RWPE2 (cell line): ENCODE measurements around the gene GCFC2.
"Not testable (repeated sequence)": the region's sequence is repeated elsewhere in the genome, so short reads cannot be mapped to it uniquely, and the experiment has no call there.

Source experiments
- ATAC-seq: fragments of 200-7000 bp; cut with Tn5 transposase; 3 replicates; pipeline ENCODE4 v1.9.1; 2021; ENCODE audit warnings: low read depth
- DNase-seq: peaks from one replicate; pipeline ENCODE4 v3.0.0-alpha.2; 2020; ENCODE audit warnings: low spot score
- H3K27ac ChIP-seq: fragments of 450-650 bp; 2 replicates; pipeline ENCODE4 v1.5.1; 2017; ENCODE audit warnings: mild to moderate bottlenecking; ENCODE audit not compliant: poor library complexity, severe bottlenecking
- H3K27me3 ChIP-seq: fragments of 250-450 bp; sonication (Bioruptor Pico); 2 replicates; pipeline ENCODE4 v1.5.1; 2021; ENCODE audit warnings: mild to moderate bottlenecking, moderate library complexity; ENCODE audit not compliant: insufficient read depth, poor library complexity, severe bottlenecking
- H3K36me3 ChIP-seq: fragments of 250-450 bp; sonication (Bioruptor Pico); 2 replicates; pipeline ENCODE4 v1.5.1; 2020; ENCODE audit warnings: low read depth, mild to moderate bottlenecking, moderate library complexity
- H3K4me1 ChIP-seq: fragments of 250-450 bp; sonication (Bioruptor Pico); 2 replicates; pipeline ENCODE4 v1.5.1; 2021; ENCODE audit warnings: mild to moderate bottlenecking, moderate library complexity; ENCODE audit not compliant: insufficient read depth, poor library complexity, severe bottlenecking
- H3K4me3 ChIP-seq: fragments of 250-450 bp; sonication (Bioruptor Pico); 2 replicates; pipeline ENCODE4 v1.5.1; 2021; ENCODE audit warnings: mild to moderate bottlenecking, moderate library complexity; ENCODE audit not compliant: severe bottlenecking
- H3K9me3 ChIP-seq: fragments of 250-450 bp; sonication (Bioruptor Pico); 2 replicates; pipeline ENCODE4 v1.5.1; 2021; ENCODE audit warnings: mild to moderate bottlenecking, moderate library complexity; ENCODE audit not compliant: severe bottlenecking
- TF ChIP-seq, protein P1 (sequence below): fragments of 450-650 bp; IDR thresholded peaks from one replicate; pipeline ENCODE4 v1.5.1; 2017; ENCODE audit warnings: mild to moderate bottlenecking, moderate library complexity; ENCODE audit not compliant: poor library complexity, severe bottlenecking

The GCFC2 gene

GRCh38 chr2:75698918-75699317 lies 11.8 kb downstream of the GCFC2 start:
- peaks cover 72% of the 10 kb centered on the region for H3K36me3 ChIP-seq

DNA sequence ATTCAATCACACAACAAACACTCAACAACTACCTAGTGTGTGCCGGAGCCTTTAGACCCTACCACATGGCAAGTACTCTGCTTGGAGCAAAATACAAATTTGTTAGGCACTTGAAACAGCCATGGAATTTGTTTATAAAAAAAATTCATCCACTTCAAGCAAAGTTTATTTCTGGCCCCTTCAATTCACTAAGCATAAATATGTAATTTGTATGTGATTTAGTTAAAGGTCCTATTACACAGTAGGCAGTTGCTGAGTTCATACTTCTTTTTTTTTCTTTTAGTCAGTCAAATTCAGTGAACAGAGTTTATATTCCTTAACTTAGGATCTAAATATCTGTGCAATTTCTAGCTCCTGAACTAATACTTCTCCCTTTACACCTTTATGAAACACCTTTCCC lies 22.5 kb downstream of the GCFC2 start:
- Histone ChIP-seq H3K27ac (no peak overlapping the region), H3K36me3 (peaks cover 47% of the 10 kb centered on the region), H3K4me1 (no peaks in the 10 kb centered on the region), H3K27me3 (no peaks in the 10 kb centered on the region), H3K9me3 (no peaks in the 10 kb centered on the region), H3K4me3 (no peak overlapping the region)
- DNase-seq: no peak
- TF ChIP-seq, protein P1, sequence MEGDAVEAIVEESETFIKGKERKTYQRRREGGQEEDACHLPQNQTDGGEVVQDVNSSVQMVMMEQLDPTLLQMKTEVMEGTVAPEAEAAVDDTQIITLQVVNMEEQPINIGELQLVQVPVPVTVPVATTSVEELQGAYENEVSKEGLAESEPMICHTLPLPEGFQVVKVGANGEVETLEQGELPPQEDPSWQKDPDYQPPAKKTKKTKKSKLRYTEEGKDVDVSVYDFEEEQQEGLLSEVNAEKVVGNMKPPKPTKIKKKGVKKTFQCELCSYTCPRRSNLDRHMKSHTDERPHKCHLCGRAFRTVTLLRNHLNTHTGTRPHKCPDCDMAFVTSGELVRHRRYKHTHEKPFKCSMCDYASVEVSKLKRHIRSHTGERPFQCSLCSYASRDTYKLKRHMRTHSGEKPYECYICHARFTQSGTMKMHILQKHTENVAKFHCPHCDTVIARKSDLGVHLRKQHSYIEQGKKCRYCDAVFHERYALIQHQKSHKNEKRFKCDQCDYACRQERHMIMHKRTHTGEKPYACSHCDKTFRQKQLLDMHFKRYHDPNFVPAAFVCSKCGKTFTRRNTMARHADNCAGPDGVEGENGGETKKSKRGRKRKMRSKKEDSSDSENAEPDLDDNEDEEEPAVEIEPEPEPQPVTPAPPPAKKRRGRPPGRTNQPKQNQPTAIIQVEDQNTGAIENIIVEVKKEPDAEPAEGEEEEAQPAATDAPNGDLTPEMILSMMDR: no peak
- no peak for ATAC-seq

More at GRCh38 chr2:75698918-75699317, 11.8 kb downstream of the GCFC2 start:
- Histone ChIP-seq H3K4me3 (no peak overlapping the region), H3K9me3 (no peaks in the 10 kb centered on the region), H3K27ac (no peak overlapping the region), H3K4me1 (no peaks in the 10 kb centered on the region), H3K27me3 (no peaks in the 10 kb centered on the region)
- DNase-seq (no peak), ATAC-seq (no peak)
- TF ChIP-seq, protein P1: no peak

- not testable (repeated sequence) for DNase-seq, H3K9me3 ChIP-seq, ATAC-seq, H3K4me1 ChIP-seq, H3K36me3 ChIP-seq, H3K4me3 ChIP-seq, H3K27ac ChIP-seq, H3K27me3 ChIP-seq
These were observed 27.3 kb downstream of the GCFC2 start for GRCh38 chr2:75683430-75683829.

GRCh38 chr2:75680402-75680801 lies 30.3 kb downstream of the GCFC2 start:
- Histone ChIP-seq H3K4me3 (no peak overlapping the region), H3K27ac (no peak overlapping the region), H3K4me1 (no peaks in the 10 kb centered on the region), H3K36me3 (0 out of 2 replicates have a peak, but pooled peaks cover 5% of the 10 kb centered on the region), H3K27me3 (no peaks in the 10 kb centered on the region), H3K9me3 (no peaks in the 10 kb centered on the region)
- ATAC-seq (no peak), DNase-seq (no peak)
- TF ChIP-seq, protein P1: no peak

GRCh38 chr2:75679556-75679955 lies 31.2 kb downstream of the GCFC2 start:
- Histone ChIP-seq H3K27me3 (no peaks in the 10 kb centered on the region), H3K4me1 (no peaks in the 10 kb centered on the region), H3K36me3 (0 out of 2 replicates have a peak, but pooled peaks cover 5% of the 10 kb centered on the region), H3K27ac (no peak overlapping the region), H3K9me3 (no peaks in the 10 kb centered on the region), H3K4me3 (no peak overlapping the region)
- ATAC-seq (no peak), DNase-seq (no peak)
- TF ChIP-seq, protein P1: no peak
